B cell (primary cell): ENCODE measurements around the gene SPRED2.

ENCODE experiments used
- EZH2 ChIP-seq: IDR thresholded peaks from 2 replicates; pipeline ENCODE4 v1.6.1; 2012; ENCODE audit warnings: borderline replicate concordance, low read depth, mild to moderate bottlenecking, moderate library complexity, low read length; ENCODE audit not compliant: insufficient read depth, poor library complexity, severe bottlenecking
- TF ChIP-seq, protein P1 (sequence below): fragments of 200-600 bp; IDR thresholded peaks from one replicate; pipeline ENCODE4 v1.8.0; 2022; ENCODE audit warnings: antibody characterized with exemption, mild to moderate bottlenecking

DNA sequence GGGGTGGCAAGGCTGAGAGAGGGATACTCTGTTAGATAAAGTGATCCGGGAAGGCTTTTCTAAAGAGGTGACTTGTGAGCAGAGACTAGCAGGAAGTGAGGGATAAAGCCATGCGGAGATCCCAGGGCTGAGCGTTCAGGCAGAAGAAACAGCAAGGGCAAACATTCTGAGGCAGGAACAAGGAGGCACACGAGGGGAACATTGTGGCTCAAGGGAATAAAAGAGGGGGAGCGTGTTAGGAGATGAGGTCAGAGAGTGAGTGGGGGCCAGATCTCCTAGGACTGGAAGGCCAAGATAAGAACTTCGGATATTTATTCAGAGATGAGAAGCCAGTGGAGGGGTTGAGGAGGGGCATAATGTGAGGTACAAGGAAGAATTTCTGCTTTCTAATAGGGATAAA, 137.7 kb downstream of the SPRED2 start:
- TF ChIP-seq, protein P1, sequence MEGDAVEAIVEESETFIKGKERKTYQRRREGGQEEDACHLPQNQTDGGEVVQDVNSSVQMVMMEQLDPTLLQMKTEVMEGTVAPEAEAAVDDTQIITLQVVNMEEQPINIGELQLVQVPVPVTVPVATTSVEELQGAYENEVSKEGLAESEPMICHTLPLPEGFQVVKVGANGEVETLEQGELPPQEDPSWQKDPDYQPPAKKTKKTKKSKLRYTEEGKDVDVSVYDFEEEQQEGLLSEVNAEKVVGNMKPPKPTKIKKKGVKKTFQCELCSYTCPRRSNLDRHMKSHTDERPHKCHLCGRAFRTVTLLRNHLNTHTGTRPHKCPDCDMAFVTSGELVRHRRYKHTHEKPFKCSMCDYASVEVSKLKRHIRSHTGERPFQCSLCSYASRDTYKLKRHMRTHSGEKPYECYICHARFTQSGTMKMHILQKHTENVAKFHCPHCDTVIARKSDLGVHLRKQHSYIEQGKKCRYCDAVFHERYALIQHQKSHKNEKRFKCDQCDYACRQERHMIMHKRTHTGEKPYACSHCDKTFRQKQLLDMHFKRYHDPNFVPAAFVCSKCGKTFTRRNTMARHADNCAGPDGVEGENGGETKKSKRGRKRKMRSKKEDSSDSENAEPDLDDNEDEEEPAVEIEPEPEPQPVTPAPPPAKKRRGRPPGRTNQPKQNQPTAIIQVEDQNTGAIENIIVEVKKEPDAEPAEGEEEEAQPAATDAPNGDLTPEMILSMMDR: no peak
- TF ChIP-seq EZH2: no peak
